ENCODE results near the gene FIGLA. TPM values are rescaled to one million over a fixed set of nuclear protein-coding genes. Genes with fewer than 3 reads are reported as not detected.

FIGLA gene
- total RNA-seq, 1 experiment from 2014 or later, result not detected

DNA sequence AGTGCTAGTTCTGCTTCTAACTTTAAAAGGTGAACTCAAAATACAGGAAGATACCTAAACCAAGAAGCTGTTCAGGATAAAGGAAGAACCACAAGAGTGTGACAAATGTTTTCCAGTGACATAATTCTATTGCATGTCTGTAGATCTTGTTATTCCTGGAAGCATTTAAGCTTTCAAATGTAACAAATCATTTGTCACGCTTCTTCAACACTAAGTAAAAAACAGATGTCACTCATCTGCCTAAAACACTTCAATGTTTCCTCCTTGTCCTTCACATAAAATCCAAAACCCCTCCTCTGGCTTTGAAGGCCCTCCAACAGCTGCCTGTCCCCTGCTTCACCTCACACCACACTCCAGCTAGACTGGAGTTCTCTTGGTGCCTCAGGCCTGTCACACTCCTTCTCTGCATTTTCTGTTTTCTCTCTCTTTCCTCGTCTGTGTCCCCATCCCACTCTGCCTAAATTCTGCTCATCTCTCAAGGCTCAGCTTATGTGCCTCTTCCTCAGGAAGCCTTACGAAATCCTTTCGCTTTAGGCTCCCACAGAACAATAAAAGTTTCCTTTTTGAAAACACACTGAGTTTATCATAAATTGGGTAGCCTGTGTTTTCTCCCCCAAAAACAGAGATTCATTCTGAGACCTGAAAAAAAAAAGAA, 36.4 kb upstream of the FIGLA start:
- Histone ChIP-seq H2AFZ (ENCODE audit: low read length) (no peak overlapping the region), H3K9me3 (ENCODE audit: control insufficient read depth, low read depth, low read length) (no peaks in the 10 kb centered on the region), H2BK12ac (ENCODE audit: insufficient read length, low read depth, low read length) (no peak overlapping the region), H2BK15ac (ENCODE audit: low read depth, low read length) (no peak overlapping the region), H4K20me1 (ENCODE audit: control insufficient read depth, insufficient read depth, insufficient read length) (no peaks in the 10 kb centered on the region), H3K4me1 (ENCODE audit: insufficient read depth, low read length) (peaks cover 2% of the 10 kb centered on the region; the same call in 1 of the 2 replicates), H3K27ac (ENCODE audit: insufficient read length, low read depth, low read length) (no peak overlapping the region), H3K27me3 (ENCODE audit: insufficient read depth, low read length) (no peaks in the 10 kb centered on the region), H2BK5ac (ENCODE audit: insufficient read length, low read length) (no peak overlapping the region), H4K8ac (replicated peaks; ENCODE audit: insufficient read length, low read depth, low read length) (no peak overlapping the region), H3K18ac (ENCODE audit: insufficient read length, low read depth, low read length) (no peak overlapping the region), H3K23me2 (ENCODE audit: insufficient read length, low read depth, low read length, poor library complexity, severe bottlenecking) (no peaks in the 10 kb centered on the region), H4K91ac (ENCODE audit: insufficient read length, low read depth, low read length) (no peak overlapping the region), H3K14ac (ENCODE audit: insufficient read depth, low read length) (no peak overlapping the region), H3K79me1 (ENCODE audit: insufficient read depth, low read depth, low read length, poor library complexity, severe bottlenecking) (no peaks in the 10 kb centered on the region), H3K9ac (ENCODE audit: extremely low read depth, insufficient read length, low read length) (no peak overlapping the region), H3K4ac (ENCODE audit: low read depth, low read length) (no peak overlapping the region), H2BK20ac (ENCODE audit: low read depth, low read length, poor library complexity, severe bottlenecking) (no peak overlapping the region), H4K5ac (ENCODE audit: insufficient read length, low read depth, low read length) (no peak overlapping the region), H3T11ph (ENCODE audit: low read length) (no peak overlapping the region), H2BK120ac (ENCODE audit: low read depth, low read length, poor library complexity, severe bottlenecking) (no peak overlapping the region), H3K79me2 (ENCODE audit: insufficient read depth, low read length) (no peaks in the 10 kb centered on the region), H3K23ac (ENCODE audit: insufficient read length, low read depth, low read length) (no peak overlapping the region), H3K56ac (ENCODE audit: insufficient read length, low read depth, low read length) (no peak overlapping the region), H2AK5ac (ENCODE audit: insufficient read length, low read length) (no peak overlapping the region), H3K4me2 (ENCODE audit: insufficient read depth, insufficient read length, low read length) (no peak overlapping the region)
- H3K4me3 Mint-ChIP-seq, result no peak overlapping the region
- peaks cover 16 to 20% of the 10 kb centered on the region in 2 experiments for H3K4me1 Mint-ChIP-seq
- no peaks in the 10 kb centered on the region for H3K36me3 Mint-ChIP-seq (ENCODE audit: insufficient read depth in 1 of 3, low read depth in 3 of 3)
- TF ChIP-seq, protein P1, sequence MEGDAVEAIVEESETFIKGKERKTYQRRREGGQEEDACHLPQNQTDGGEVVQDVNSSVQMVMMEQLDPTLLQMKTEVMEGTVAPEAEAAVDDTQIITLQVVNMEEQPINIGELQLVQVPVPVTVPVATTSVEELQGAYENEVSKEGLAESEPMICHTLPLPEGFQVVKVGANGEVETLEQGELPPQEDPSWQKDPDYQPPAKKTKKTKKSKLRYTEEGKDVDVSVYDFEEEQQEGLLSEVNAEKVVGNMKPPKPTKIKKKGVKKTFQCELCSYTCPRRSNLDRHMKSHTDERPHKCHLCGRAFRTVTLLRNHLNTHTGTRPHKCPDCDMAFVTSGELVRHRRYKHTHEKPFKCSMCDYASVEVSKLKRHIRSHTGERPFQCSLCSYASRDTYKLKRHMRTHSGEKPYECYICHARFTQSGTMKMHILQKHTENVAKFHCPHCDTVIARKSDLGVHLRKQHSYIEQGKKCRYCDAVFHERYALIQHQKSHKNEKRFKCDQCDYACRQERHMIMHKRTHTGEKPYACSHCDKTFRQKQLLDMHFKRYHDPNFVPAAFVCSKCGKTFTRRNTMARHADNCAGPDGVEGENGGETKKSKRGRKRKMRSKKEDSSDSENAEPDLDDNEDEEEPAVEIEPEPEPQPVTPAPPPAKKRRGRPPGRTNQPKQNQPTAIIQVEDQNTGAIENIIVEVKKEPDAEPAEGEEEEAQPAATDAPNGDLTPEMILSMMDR (conservative IDR thresholded peaks at IDR 0.05), result no peak
- DNase-seq, result no peak
- no peak overlapping the region for H3K27ac Mint-ChIP-seq
- no CpG with 5 or more reads among the region's 4 CpGs for WGBS (ENCODE audit: extremely low coverage, insufficient read length, low lambda C conversion rate)
- no peaks in the 10 kb centered on the region for H3K9me3 Mint-ChIP-seq
- H3K27me3 Mint-ChIP-seq (ENCODE audit: low read depth), result peaks cover 35% of the 10 kb centered on the region

All from H9 (cell line).